Measurements from ENCODE around the gene PPP3R1.

Gene PPP3R1

DNA sequence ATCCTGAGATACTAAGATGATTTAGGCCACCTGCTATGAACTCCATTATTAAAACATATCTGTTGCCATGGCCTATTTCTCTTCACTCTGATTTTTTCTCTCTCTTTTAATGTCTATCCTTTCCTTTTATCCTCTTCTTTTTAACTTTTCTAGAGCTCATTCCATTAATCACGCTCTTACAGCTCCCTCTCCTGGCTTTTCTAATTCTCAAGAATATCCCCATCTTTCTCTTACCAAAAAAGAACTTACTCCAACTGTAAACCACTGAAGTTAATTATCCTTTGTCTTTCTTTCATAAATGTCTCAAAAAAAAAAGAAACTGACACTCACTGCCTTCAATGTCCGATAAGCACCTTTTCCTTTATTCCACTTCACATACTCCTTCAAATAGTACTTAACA is 7.9 kb downstream of the PPP3R1 start:
- Histone ChIP-seq H3F3A (ENCODE audit: insufficient read depth) (peaks cover 9% of the 10 kb centered on the region; the same call in 1 of the 2 replicates), H2AFZ (ENCODE audit: low read depth, low read length, severe bottlenecking) (no peak overlapping the region), H3K27me3 (ENCODE audit: low read length) (no peaks in the 10 kb centered on the region), H3K9ac (ENCODE audit: low read length) (no peak overlapping the region), H3K4me3 (ENCODE audit: insufficient read depth, low read length, poor library complexity, severe bottlenecking) (no peak overlapping the region), H3K4me2 (ENCODE audit: low read depth, low read length, poor library complexity, severe bottlenecking) (no peak overlapping the region), H3K36me3 (ENCODE audit: low read length) (peaks cover 5% of the 10 kb centered on the region; the same call in 1 of the 2 replicates), H3K27ac (ENCODE audit: low read depth, low read length) (no peak overlapping the region; the same call in 1 of the 2 replicates), H3K9me3 (ENCODE audit: insufficient read depth, low read length) (no peaks in the 10 kb centered on the region), H4K20me1 (ENCODE audit: low read depth, low read length) (peaks cover 81% of the 10 kb centered on the region), H3K9me2 (replicated peaks; ENCODE audit: insufficient read depth, low read length) (no peaks in the 10 kb centered on the region), H3K79me2 (ENCODE audit: insufficient read depth, low read length) (peaks cover 100% of the 10 kb centered on the region)
- TF ChIP-seq EZH2phosphoT487 (conservative IDR thresholded peaks at IDR 0.05; ENCODE audit: low read length) = no peak
- TF ChIP-seq, protein P1, sequence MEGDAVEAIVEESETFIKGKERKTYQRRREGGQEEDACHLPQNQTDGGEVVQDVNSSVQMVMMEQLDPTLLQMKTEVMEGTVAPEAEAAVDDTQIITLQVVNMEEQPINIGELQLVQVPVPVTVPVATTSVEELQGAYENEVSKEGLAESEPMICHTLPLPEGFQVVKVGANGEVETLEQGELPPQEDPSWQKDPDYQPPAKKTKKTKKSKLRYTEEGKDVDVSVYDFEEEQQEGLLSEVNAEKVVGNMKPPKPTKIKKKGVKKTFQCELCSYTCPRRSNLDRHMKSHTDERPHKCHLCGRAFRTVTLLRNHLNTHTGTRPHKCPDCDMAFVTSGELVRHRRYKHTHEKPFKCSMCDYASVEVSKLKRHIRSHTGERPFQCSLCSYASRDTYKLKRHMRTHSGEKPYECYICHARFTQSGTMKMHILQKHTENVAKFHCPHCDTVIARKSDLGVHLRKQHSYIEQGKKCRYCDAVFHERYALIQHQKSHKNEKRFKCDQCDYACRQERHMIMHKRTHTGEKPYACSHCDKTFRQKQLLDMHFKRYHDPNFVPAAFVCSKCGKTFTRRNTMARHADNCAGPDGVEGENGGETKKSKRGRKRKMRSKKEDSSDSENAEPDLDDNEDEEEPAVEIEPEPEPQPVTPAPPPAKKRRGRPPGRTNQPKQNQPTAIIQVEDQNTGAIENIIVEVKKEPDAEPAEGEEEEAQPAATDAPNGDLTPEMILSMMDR (IDR thresholded peaks at IDR 0.05; ENCODE audit: insufficient read depth, low read length, poor library complexity, severe bottlenecking) = no peak

DNA sequence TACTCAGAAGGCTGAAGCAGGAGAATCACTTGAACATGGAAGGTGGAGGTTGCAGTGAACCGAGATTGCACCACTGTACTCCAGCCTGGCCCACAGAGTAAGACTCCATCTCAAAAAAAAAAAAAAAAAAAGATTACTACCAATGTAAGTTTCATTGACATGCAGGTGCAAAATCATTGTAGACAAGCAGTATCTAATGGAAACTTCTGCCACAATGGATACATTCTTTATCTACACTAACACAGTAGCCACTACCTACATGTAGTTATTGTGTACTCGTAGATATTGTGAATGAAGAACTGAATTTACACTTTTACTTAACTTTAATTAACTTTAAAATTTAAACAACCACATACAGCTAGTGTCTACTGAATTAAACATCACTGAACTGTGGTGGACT is 10.6 kb downstream of the PPP3R1 start:
- peaks cover 5% of the 10 kb centered on the region; the same call in 1 of the 2 replicates for H3K36me3 ChIP-seq (ENCODE audit: low read length)
- H2AFZ ChIP-seq (ENCODE audit: low read depth, low read length, severe bottlenecking) = no peak overlapping the region
- no peak overlapping the region for H3K27ac ChIP-seq (ENCODE audit: low read depth, low read length)
- H3K79me2 ChIP-seq (ENCODE audit: insufficient read depth, low read length) = peaks cover 100% of the 10 kb centered on the region
- no peak overlapping the region for H3K4me2 ChIP-seq (ENCODE audit: low read depth, low read length, poor library complexity, severe bottlenecking)
- TF ChIP-seq, protein P1 (IDR thresholded peaks at IDR 0.05; ENCODE audit: insufficient read depth, low read length, poor library complexity, severe bottlenecking) = no peak
- TF ChIP-seq EZH2phosphoT487 (conservative IDR thresholded peaks at IDR 0.05; ENCODE audit: low read length) = no peak
- no peaks in the 10 kb centered on the region for H3K9me2 ChIP-seq (replicated peaks; ENCODE audit: insufficient read depth, low read length)
- H3K9ac ChIP-seq (ENCODE audit: low read length) = no peak overlapping the region
- peaks cover 18% of the 10 kb centered on the region; the same call in 1 of the 2 replicates for H3F3A ChIP-seq (ENCODE audit: insufficient read depth)
- no peaks in the 10 kb centered on the region for H3K9me3 ChIP-seq (ENCODE audit: insufficient read depth, low read length)
- no peak overlapping the region for H3K4me3 ChIP-seq (ENCODE audit: insufficient read depth, low read length, poor library complexity, severe bottlenecking)
- H4K20me1 ChIP-seq (ENCODE audit: low read depth, low read length) = peaks cover 78% of the 10 kb centered on the region
- no peaks in the 10 kb centered on the region for H3K27me3 ChIP-seq (ENCODE audit: low read length)

DNA sequence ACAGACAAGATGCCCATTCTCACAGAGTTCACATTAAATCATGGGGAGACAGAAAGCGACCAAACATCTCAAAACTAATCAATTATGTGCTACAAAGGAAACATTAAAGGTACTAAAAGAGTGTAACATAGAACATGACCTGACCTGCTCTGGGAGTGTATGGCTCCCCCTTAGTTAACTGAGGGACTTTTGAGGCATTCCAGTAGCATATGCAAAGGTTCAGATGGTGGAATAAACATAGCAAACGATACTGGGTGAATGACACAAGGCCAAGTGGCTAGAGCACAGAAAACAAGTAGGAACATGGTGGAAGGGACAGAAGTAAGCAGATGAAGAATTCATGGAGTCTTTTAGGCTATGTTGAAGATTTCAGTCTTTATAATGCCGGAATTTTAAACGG is 11.9 kb downstream of the PPP3R1 start:
- H3K27me3 ChIP-seq (ENCODE audit: low read length) = no peaks in the 10 kb centered on the region
- peak overlapping the region; percentile 30 for H3K4me2 ChIP-seq (ENCODE audit: low read depth, low read length, poor library complexity, severe bottlenecking)
- H2AFZ ChIP-seq (ENCODE audit: low read depth, low read length, severe bottlenecking) = no peak overlapping the region
- no peaks in the 10 kb centered on the region for H3K9me2 ChIP-seq (replicated peaks; ENCODE audit: insufficient read depth, low read length)
- no peaks in the 10 kb centered on the region for H3K9me3 ChIP-seq (ENCODE audit: insufficient read depth, low read length)
- no peak overlapping the region for H3K9ac ChIP-seq (ENCODE audit: low read length)
- H3K79me2 ChIP-seq (ENCODE audit: insufficient read depth, low read length) = peaks cover 100% of the 10 kb centered on the region
- no peak for TF ChIP-seq EZH2phosphoT487 (conservative IDR thresholded peaks at IDR 0.05; ENCODE audit: low read length)
- TF ChIP-seq, protein P1 (IDR thresholded peaks at IDR 0.05; ENCODE audit: insufficient read depth, low read length, poor library complexity, severe bottlenecking) = no peak
- H4K20me1 ChIP-seq (ENCODE audit: low read depth, low read length) = peaks cover 81% of the 10 kb centered on the region
- H3K4me3 ChIP-seq (ENCODE audit: insufficient read depth, low read length, poor library complexity, severe bottlenecking) = no peak overlapping the region
- peaks cover 26% of the 10 kb centered on the region; the same call in 1 of the 2 replicates for H3F3A ChIP-seq (ENCODE audit: insufficient read depth)
- peaks cover 5% of the 10 kb centered on the region; the same call in 1 of the 2 replicates for H3K36me3 ChIP-seq (ENCODE audit: low read length)
- H3K27ac ChIP-seq (ENCODE audit: low read depth, low read length) = no peak overlapping the region

Data from SU-DHL-6 (cell line).